ENCODE measurements around the gene CFHR5.

The CFHR5 gene

GRCh38 chr1:197003132-197003531, 25.8 kb downstream of the CFHR5 start:
- no peak overlapping the region for H3K27ac ChIP-seq
- no peak for TF ChIP-seq CTCF (IDR thresholded peaks at IDR 0.05)

- no peak overlapping the region for H3K27ac ChIP-seq
Observed at GRCh38 chr1:197008861-197009260, 31.5 kb downstream of the CFHR5 start.

GRCh38 chr1:197011614-197012013, 34.3 kb downstream of the CFHR5 start:
- no peak overlapping the region for H3K27ac ChIP-seq
- no peak for TF ChIP-seq CTCF (IDR thresholded peaks at IDR 0.05)
- no peak for TF ChIP-seq ZFX (IDR thresholded peaks at IDR 0.05; ENCODE audit: borderline replicate concordance)

More at GRCh38 chr1:197008861-197009260, 31.5 kb downstream of the CFHR5 start:
- TF ChIP-seq ZFX (IDR thresholded peaks at IDR 0.05; ENCODE audit: borderline replicate concordance) (no peak), CTCF (IDR thresholded peaks at IDR 0.05) (no peak)

GRCh38 chr1:197013234-197013633, 35.9 kb downstream of the CFHR5 start:
- TF ChIP-seq ZFX (IDR thresholded peaks at IDR 0.05; ENCODE audit: borderline replicate concordance) (no peak), CTCF (IDR thresholded peaks at IDR 0.05) (no peak)

GRCh38 chr1:197016751-197017150, 39.4 kb downstream of the CFHR5 start:
- 0 out of 2 replicates have a peak, but pooled peaks have one; percentile 12 for TF ChIP-seq CTCF (IDR thresholded peaks at IDR 0.05)
- TF ChIP-seq ZFX (IDR thresholded peaks at IDR 0.05; ENCODE audit: borderline replicate concordance): no peak
- no peak overlapping the region for H3K27ac ChIP-seq

More at GRCh38 chr1:197013234-197013633, 35.9 kb downstream of the CFHR5 start:
- no peak overlapping the region for H3K27ac ChIP-seq

- TF ChIP-seq ZFX (IDR thresholded peaks at IDR 0.05; ENCODE audit: borderline replicate concordance): no peak
- no peak for TF ChIP-seq CTCF (IDR thresholded peaks at IDR 0.05)
- H3K27ac ChIP-seq: no peak overlapping the region
Observed at GRCh38 chr1:197017558-197018146, 40.3 kb downstream of the CFHR5 start.

- TF ChIP-seq CTCF (IDR thresholded peaks at IDR 0.05) (no peak), ZFX (IDR thresholded peaks at IDR 0.05; ENCODE audit: borderline replicate concordance) (no peak)
- H3K27ac ChIP-seq: no peak overlapping the region
Observed at GRCh38 chr1:197021716-197022115, 44.4 kb downstream of the CFHR5 start.

Data from 22Rv1 (cell line).